Renal pelvis (tissue), 4 donors: ENCODE data around the gene PLB1. TPM values are rescaled to one million over a fixed set of nuclear protein-coding genes. Genes with fewer than 3 reads are reported as not detected.

Source experiments
- DNase-seq: peaks from one replicate; pipeline ENCODE4 v3.0.0-alpha.2; 2013
- polyA plus RNA-seq, 3 donors: library from polyadenylated mRNA; unstranded; fragments of 120-200 nt; gene quantifications; one replicate each; pipeline ENCODE4 v1.2.1, GENCODE V29; 2013; ENCODE audit not compliant: insufficient read length in 3 of 3

PLB1 gene
- polyA plus RNA-seq, 3 donors: 1.1 to 1.6 (median 1.3) TPM

DNA sequence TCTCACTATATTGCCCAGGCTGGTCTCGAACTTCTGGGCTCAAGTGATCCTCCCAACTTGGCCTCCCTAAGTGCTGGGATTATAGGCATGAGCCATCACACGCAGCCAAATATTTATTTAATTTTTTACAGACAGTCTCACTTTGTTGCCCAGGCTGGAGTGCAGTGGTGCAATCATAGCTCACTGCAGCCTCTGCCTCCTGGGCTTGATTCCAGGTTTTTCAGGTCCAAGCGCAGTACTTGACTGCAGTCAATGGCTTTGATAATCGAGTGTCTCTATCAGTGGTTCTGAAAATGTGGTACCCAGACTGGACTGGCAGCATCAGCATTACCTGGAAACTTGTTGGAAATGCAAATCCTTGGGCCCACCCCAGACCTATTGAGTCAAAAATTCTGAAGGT is 63.1 kb downstream of the PLB1 start:
- no peak for DNase-seq

DNA sequence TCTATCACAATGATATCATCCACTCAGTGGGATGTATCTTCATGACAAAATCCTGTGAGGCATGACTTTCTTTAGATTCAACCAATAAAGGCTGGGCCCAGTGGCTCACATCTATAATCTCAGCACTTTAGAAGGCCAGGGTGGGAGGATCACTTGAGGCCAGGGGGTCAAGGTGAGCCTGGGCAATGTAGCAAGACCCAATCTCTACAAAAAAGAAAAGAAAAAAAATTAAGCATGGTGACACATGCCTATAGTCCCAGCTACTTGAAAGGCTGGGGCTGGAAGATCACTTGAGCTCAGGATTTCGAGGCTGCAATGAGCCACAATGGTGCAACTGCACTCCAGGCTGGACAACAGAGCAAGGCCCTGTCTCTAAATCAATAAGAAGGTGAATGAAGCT is 68.0 kb downstream of the PLB1 start:
- no peak for DNase-seq

DNA sequence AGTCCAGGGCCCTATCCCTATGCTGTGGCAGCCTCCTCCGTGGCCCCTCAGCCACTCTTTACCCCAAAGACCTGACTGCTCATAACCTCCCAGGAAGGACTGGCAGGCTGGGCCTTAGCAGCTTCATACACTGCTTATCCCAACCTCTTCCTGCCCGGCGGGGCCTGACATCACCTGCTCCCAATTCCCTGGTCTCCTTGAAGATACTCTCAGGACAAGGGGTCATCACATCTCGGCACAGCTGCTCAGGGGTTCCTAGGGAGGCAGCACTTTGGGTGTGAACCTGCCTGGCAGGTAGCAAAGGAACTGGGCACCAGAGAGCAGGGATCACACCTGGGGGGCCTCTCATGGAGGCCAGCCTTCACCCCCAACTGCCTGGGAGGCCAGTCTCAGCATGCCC is 68.5 kb downstream of the PLB1 start:
- DNase-seq: no peak

- DNase-seq: no peak
Observed at GRCh38 chr2:28565033-28565432, 69.2 kb downstream of the PLB1 start.

GRCh38 chr2:28565720-28566295 is 69.9 kb downstream of the PLB1 start:
- no peak for DNase-seq

DNA sequence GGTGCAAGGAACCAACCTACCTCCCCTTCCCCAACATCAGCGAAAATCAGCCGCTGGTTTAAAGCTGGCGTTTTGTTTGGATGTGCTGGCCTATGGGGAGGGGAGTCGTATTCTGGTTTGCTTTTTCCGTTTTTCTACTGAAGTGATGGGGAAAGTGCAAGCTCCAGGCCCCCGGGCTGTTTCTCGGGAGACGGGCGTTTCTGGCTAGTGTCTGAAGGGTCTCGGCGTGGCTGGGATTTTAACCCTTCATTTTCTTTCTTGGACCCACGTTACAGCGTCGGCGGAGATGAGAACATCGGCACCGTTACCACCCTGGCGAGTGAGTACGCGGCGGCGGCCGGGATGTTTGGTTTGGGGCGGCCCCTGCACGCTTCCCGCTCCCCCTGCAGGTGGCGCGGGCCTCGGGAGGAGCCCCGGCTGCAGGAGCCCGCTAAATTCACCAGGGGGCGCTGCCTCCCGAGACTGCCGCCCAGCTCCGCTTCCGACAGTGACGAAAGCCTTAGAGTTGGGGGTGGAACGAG is 70.7 kb downstream of the PLB1 start:
- peak; percentile 83 for DNase-seq

DNA sequence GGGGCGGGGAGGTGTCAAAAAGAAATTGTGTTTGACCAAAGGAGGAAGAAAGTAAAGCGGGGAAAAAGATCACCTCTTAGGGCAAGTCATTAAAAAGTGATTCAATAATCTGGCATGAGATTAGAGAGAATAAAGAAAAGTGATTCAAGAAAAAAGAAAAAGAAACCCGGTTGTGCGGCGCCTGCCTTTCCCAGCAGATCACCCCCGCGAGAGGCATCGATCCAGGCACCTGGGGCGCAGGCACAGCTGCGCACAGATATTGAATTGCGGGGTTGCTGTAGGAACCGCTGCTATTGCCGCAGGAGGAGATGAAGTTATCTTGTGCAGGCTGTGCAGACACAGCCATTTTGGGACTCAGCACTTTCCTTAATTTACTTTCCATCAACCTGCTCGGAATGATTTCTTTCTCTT is 71.2 kb downstream of the PLB1 start:
- no peak for DNase-seq

DNA sequence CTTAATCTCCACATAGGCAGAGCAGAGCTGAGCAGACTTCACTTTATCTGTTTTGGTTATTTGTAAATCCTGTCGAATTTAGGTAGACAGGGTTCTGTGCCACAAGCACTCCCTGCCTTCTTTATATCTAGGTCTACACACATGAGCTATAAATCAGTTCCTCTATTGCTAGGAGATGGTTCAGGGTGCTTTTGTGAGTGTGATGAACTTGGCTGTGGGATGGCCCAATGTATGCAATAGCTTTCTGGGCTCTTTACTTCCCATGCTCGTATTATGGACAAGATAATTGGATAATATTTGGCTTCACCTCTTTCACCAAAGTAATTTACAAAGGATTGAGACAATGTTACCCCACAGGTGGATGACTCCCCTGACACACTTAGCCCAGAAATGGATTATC is 72.2 kb downstream of the PLB1 start:
- DNase-seq: no peak

GRCh38 chr2:28568533-28568932 is 72.7 kb downstream of the PLB1 start:
- no peak for DNase-seq

GRCh38 chr2:28570431-28570830 is 74.6 kb downstream of the PLB1 start:
- DNase-seq: no peak

GRCh38 chr2:28576714-28577113 is 80.9 kb downstream of the PLB1 start:
- DNase-seq: no peak

- DNase-seq: no peak
Observed at GRCh38 chr2:28577791-28578680, 82.2 kb downstream of the PLB1 start.

- no peak for DNase-seq
Observed at GRCh38 chr2:28578774-28579173, 82.9 kb downstream of the PLB1 start.

DNA sequence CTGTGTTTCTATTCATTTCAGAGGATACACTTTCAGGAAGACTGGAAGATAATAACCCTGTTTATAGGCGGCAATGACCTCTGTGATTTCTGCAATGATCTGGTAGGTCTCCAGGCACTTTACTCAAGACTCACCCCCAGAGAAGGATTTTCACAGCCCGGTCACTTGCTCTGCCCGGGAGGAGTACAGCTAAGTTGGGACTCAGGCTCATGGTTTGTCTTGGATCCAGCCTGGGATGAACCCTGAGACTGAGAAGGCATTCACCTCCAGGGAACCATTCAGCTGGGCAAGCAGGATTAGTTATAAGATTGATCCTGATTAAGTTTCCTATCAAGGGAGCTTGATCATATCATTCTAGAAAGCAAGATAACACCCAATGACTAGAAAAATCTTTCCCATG is 83.7 kb downstream of the PLB1 start:
- no peak for DNase-seq

GRCh38 chr2:28580078-28580477 is 84.2 kb downstream of the PLB1 start:
- DNase-seq: no peak

GRCh38 chr2:28581312-28581711 is 85.5 kb downstream of the PLB1 start:
- DNase-seq: no peak

DNA sequence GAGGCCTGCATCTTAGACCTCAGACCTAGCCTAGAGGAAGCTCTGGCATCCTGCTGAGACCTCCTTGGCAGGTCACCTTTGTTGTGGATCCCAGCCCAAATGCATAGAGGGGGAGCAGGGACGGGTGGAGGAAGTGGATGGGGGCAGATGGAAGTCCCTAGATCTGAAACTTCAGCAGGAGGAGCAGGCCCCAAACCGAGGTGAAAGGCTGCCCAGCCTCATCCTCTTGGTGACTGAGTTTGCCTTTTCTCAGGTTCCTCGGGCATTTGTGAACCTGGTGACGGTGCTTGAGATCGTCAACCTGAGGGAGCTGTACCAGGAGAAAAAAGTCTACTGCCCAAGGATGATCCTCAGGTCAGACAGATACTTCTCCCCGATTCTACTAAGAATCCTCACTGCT is 86.3 kb downstream of the PLB1 start:
- DNase-seq: no peak

GRCh38 chr2:28582595-28582994 is 86.7 kb downstream of the PLB1 start:
- no peak for DNase-seq

- no peak for DNase-seq
Observed at GRCh38 chr2:28583899-28584553, 88.2 kb downstream of the PLB1 start.

GRCh38 chr2:28586867-28587266 is 91.0 kb downstream of the PLB1 start:
- no peak for DNase-seq

- DNase-seq: no peak
Observed at GRCh38 chr2:28587526-28588291, 91.8 kb downstream of the PLB1 start.

DNA sequence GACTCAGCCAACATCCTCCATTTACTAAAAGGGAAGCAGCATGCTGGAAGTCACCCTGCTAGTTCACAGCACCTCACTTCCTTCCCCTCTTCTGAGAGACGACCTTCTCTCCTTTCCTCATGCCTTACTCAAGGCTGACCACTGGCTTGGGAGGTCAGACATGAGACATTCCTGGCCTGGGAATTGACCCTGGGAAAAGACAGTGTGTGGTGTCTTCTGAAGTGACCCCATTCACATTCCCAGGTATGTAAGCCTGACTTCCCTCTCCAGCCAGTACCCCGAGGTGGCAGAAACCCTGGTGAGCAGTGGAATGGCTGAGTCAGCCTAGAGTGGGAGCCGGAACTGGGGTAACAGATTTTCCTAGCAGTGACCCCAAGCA is 92.4 kb downstream of the PLB1 start:
- DNase-seq: no peak
